PC-3 (cell line): ENCODE measurements around the gene MTMR2. TPM values are rescaled to one million over a fixed set of nuclear protein-coding genes. Genes with fewer than 3 reads are reported as not detected.

Experiments
- ATAC-seq: fragments of 200-7000 bp; cut with Tn5 transposase; 2 replicates; pipeline ENCODE4 v1.9.1; 2020; ENCODE audit warnings: mild to moderate bottlenecking, moderate library complexity
- BruUV-seq: library from RNA; stranded (reverse); fragments of 400-500 nt; replicated peaks from 2 replicates; lab custom pipeline; 2021; lab: Mats Ljungman, UMichigan
- CTCF ChIA-PET: fragments of 300-600 bp; sonication (Branson Sonifier 250); formaldehyde crosslinking; loops from one replicate; lab custom pipeline; 2022; ENCODE audit warnings: antibody characterized with exemption; lab: Charles Lee
- POLR2A ChIA-PET: fragments of 300-600 bp; sonication (Branson Sonifier 250); formaldehyde crosslinking; loops from one replicate; lab custom pipeline; 2022; ENCODE audit warnings: antibody characterized with exemption; ENCODE audit not compliant: unreplicated experiment; lab: Charles Lee
- DNase-seq: peaks from one replicate; pipeline ENCODE4 v3.0.0-alpha.2; 2015
- H2AFZ ChIP-seq: fragments of 300-600 bp; sonication (generic); 2 replicates; pipeline ENCODE4 v1.6.0; 2016; ENCODE audit warnings: antibody characterized with exemption, low read length
- H3F3A ChIP-seq: fragments of 300-600 bp; sonication (generic); one replicate; pipeline ENCODE4 v1.6.0; 2017; ENCODE audit warnings: antibody characterized with exemption, low read length, control low read depth, mild to moderate bottlenecking; ENCODE audit not compliant: unreplicated experiment
- H3K27ac ChIP-seq: fragments of 300-600 bp; sonication (generic); 2 replicates; pipeline ENCODE4 v1.5.1; 2016; ENCODE audit warnings: mild to moderate bottlenecking, low read length
- H3K27me3 ChIP-seq: fragments of 300-600 bp; sonication (generic); 2 replicates; pipeline ENCODE4 v1.6.1; 2016; ENCODE audit warnings: low read length, mixed read lengths
- H3K36me3 ChIP-seq: fragments of 300-600 bp; sonication (generic); 2 replicates; pipeline ENCODE4 v1.6.1; 2016; ENCODE audit warnings: low read depth, mixed run types, low read length, mixed read lengths
- H3K4me1 ChIP-seq: fragments of 300-600 bp; sonication (generic); 2 replicates; pipeline ENCODE4 v1.5.1; 2016; ENCODE audit warnings: low read length; ENCODE audit not compliant: insufficient read depth
- H3K4me2 ChIP-seq: fragments of 300-600 bp; sonication (generic); 2 replicates; pipeline ENCODE4 v1.6.0; 2016; ENCODE audit warnings: low read length
- H3K4me3 ChIP-seq: fragments of 300-600 bp; sonication (generic); 2 replicates; pipeline ENCODE4 v1.5.1; 2016; ENCODE audit warnings: mild to moderate bottlenecking, low read length, mixed read lengths
- H3K79me2 ChIP-seq: fragments of 300-600 bp; sonication (generic); 2 replicates; pipeline ENCODE4 v1.6.1; 2017; ENCODE audit warnings: low read length, mixed read lengths
- H3K9ac ChIP-seq: fragments of 300-600 bp; sonication (generic); 2 replicates; pipeline ENCODE4 v1.6.0; 2016; ENCODE audit warnings: mild to moderate bottlenecking, low read length
- H3K9me2 ChIP-seq: fragments of 300-600 bp; sonication (generic); replicated peaks from 2 replicates; pipeline ENCODE4 v1.6.1; 2016; ENCODE audit warnings: mixed run types, low read length, mixed read lengths
- H3K9me3 ChIP-seq: fragments of 300-600 bp; sonication (generic); 2 replicates; pipeline ENCODE4 v1.6.1; 2016; ENCODE audit warnings: low read length, mixed read lengths
- H4K20me1 ChIP-seq: fragments of 300-600 bp; sonication (generic); 2 replicates; pipeline ENCODE4 v1.6.1; 2016; ENCODE audit warnings: low read length, mixed read lengths
- EZH2 ChIP-seq: fragments of 300-600 bp; sonication (generic); IDR thresholded peaks from one replicate; pipeline ENCODE4 v1.6.1; 2017; ENCODE audit warnings: antibody characterized with exemption, mild to moderate bottlenecking, low read length; ENCODE audit not compliant: unreplicated experiment
- EZH2phosphoT487 ChIP-seq: fragments of 300-600 bp; sonication (generic); IDR thresholded peaks from 2 replicates; pipeline ENCODE4 v1.6.1; 2018; ENCODE audit warnings: mild to moderate bottlenecking, antibody characterized with exemption, low read length, borderline replicate concordance
- intact Hi-C: fragments of 100-400 bp; cut with micrococcal nuclease; formaldehyde crosslinking; loops from 2 replicates; pipeline ENCODE4 v1.9.0; 2023
- total RNA-seq: library from RNA; depleted of rRNA; stranded (reverse); fragments of >200 nt; gene quantifications from 2 replicates; pipeline ENCODE4 v1.2.3, GENCODE V29; 2014
- TF ChIP-seq, protein P1 (sequence below): fragments of 300-600 bp; sonication (generic); conservative IDR thresholded peaks from 2 replicates; pipeline ENCODE4 v1.5.1; 2017; ENCODE audit warnings: antibody characterized with exemption, low read depth, mild to moderate bottlenecking, low read length

The MTMR2 gene
- total RNA-seq, 1 experiment from 2014 or later, result 31.7 TPM

GRCh38 chr11:95912902-95913560 lies 10.9 kb downstream of the MTMR2 start:
- DNase-seq (peak; percentile 47), ATAC-seq (peak; percentile 29; the same call in 1 of the 2 replicates)
- H3K9me3 ChIP-seq, result no peaks in the 10 kb centered on the region
- H3K4me2 ChIP-seq, result no peak overlapping the region
- TF ChIP-seq EZH2phosphoT487 (no peak), EZH2 (no peak)
- TF ChIP-seq, protein P1, sequence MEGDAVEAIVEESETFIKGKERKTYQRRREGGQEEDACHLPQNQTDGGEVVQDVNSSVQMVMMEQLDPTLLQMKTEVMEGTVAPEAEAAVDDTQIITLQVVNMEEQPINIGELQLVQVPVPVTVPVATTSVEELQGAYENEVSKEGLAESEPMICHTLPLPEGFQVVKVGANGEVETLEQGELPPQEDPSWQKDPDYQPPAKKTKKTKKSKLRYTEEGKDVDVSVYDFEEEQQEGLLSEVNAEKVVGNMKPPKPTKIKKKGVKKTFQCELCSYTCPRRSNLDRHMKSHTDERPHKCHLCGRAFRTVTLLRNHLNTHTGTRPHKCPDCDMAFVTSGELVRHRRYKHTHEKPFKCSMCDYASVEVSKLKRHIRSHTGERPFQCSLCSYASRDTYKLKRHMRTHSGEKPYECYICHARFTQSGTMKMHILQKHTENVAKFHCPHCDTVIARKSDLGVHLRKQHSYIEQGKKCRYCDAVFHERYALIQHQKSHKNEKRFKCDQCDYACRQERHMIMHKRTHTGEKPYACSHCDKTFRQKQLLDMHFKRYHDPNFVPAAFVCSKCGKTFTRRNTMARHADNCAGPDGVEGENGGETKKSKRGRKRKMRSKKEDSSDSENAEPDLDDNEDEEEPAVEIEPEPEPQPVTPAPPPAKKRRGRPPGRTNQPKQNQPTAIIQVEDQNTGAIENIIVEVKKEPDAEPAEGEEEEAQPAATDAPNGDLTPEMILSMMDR, result no peak
- H3K9ac ChIP-seq, result no peak overlapping the region
- BruUV-seq, result no TSS peak
- H3F3A ChIP-seq, result no peaks in the 10 kb centered on the region
- H3K27me3 ChIP-seq, result no peaks in the 10 kb centered on the region
- intact Hi-C loops, result no loop called here
- H2AFZ ChIP-seq, result no peak overlapping the region
- no peak overlapping the region for H3K4me3 ChIP-seq
- ChIA-PET CTCF (no interaction called here), POLR2A (no interaction called here)
- H3K27ac ChIP-seq, result no peak overlapping the region
- H3K36me3 ChIP-seq, result no peaks in the 10 kb centered on the region
- 0 out of 2 replicates have a peak, but pooled peaks cover 6% of the 10 kb centered on the region for H4K20me1 ChIP-seq
- H3K4me1 ChIP-seq, result peaks cover 28% of the 10 kb centered on the region
- peaks cover 88% of the 10 kb centered on the region for H3K79me2 ChIP-seq
- no peaks in the 10 kb centered on the region for H3K9me2 ChIP-seq

- H2AFZ ChIP-seq, result no peak overlapping the region
- no peaks in the 10 kb centered on the region for H3K9me2 ChIP-seq
- ATAC-seq (no peak), DNase-seq (no peak)
- H3K27me3 ChIP-seq, result no peaks in the 10 kb centered on the region
- no peaks in the 10 kb centered on the region for H3K36me3 ChIP-seq
- peaks cover 89% of the 10 kb centered on the region for H3K79me2 ChIP-seq
- H3K4me2 ChIP-seq, result no peak overlapping the region
- H4K20me1 ChIP-seq, result 0 out of 2 replicates have a peak, but pooled peaks cover 6% of the 10 kb centered on the region
- CTCF ChIA-PET, result no interaction called here
- POLR2A ChIA-PET, result no interaction called here
- TF ChIP-seq EZH2phosphoT487 (no peak), EZH2 (no peak)
- TF ChIP-seq, protein P1, result no peak
- no peak overlapping the region for H3K4me3 ChIP-seq
- intact Hi-C loops, result no loop called here
- no peaks in the 10 kb centered on the region for H3F3A ChIP-seq
- H3K4me1 ChIP-seq, result peaks cover 13% of the 10 kb centered on the region
- no peak overlapping the region for H3K27ac ChIP-seq
- no peaks in the 10 kb centered on the region for H3K9me3 ChIP-seq
- no TSS peak for BruUV-seq
- H3K9ac ChIP-seq, result no peak overlapping the region
Observed at GRCh38 chr11:95911369-95911759, 12.5 kb downstream of the MTMR2 start.

GRCh38 chr11:95910638-95911368 lies 13.1 kb downstream of the MTMR2 start:
- CTCF ChIA-PET, result no interaction called here
- ATAC-seq, result no peak
- 0 out of 2 replicates have a peak, but pooled peaks cover 6% of the 10 kb centered on the region for H4K20me1 ChIP-seq

More at GRCh38 chr11:95910638-95911368, 13.1 kb downstream of the MTMR2 start:
- no peak overlapping the region for H3K9ac ChIP-seq
- no peak overlapping the region for H3K4me3 ChIP-seq
- H3F3A ChIP-seq, result no peaks in the 10 kb centered on the region
- H3K9me3 ChIP-seq, result no peaks in the 10 kb centered on the region
- peaks cover 13% of the 10 kb centered on the region for H3K4me1 ChIP-seq
- intact Hi-C loops, result no loop called here
- no peaks in the 10 kb centered on the region for H3K9me2 ChIP-seq
- POLR2A ChIA-PET, result no interaction called here
- no peak overlapping the region for H2AFZ ChIP-seq
- H3K27me3 ChIP-seq, result no peaks in the 10 kb centered on the region
- no peak for DNase-seq
- H3K79me2 ChIP-seq, result peaks cover 89% of the 10 kb centered on the region
- H3K4me2 ChIP-seq, result no peak overlapping the region
- H3K27ac ChIP-seq, result no peak overlapping the region
- BruUV-seq, result no TSS peak
- no peaks in the 10 kb centered on the region for H3K36me3 ChIP-seq
- TF ChIP-seq, protein P1, result no peak
- TF ChIP-seq EZH2phosphoT487 (no peak), EZH2 (no peak)
